AG04449 (cell line): Measurements from ENCODE around the gene FIBCD1.

Source experiments
- CTCF ChIA-PET: fragments of 350-600 bp; formaldehyde crosslinking; extraction: SDS; loops from one replicate; lab custom pipeline; 2021; ENCODE audit warnings: antibody characterized with exemption; lab: Yijun Ruan, JAX
- POLR2A ChIA-PET: fragments of 400-600, 350-600 bp; formaldehyde crosslinking; extraction: SDS; loops from one replicate; lab custom pipeline; 2020; ENCODE audit warnings: antibody characterized with exemption, inconsistent platforms; lab: Yijun Ruan, JAX
- DNase-seq: peaks from one replicate; pipeline ENCODE4 v3.0.0-alpha.2; 2010; ENCODE audit warnings: low read depth, low spot score
- H3K4me3 ChIP-seq: 2 replicates; pipeline ENCODE4 v1.5.1; 2011; ENCODE audit warnings: low read depth, mild to moderate bottlenecking, control low read depth, low read length
- TF ChIP-seq, protein P1 (sequence below): IDR thresholded peaks from one replicate; pipeline ENCODE4 v1.5.1; 2011; ENCODE audit warnings: mild to moderate bottlenecking, moderate library complexity, low read length, control low read depth, inconsistent platforms; ENCODE audit not compliant: insufficient read depth; ENCODE audit errors: missing control alignments

FIBCD1 gene

GRCh38 chr9:130883479-130883878 lies 55.6 kb downstream of the FIBCD1 start:
- no peak for DNase-seq
- TF ChIP-seq, protein P1, sequence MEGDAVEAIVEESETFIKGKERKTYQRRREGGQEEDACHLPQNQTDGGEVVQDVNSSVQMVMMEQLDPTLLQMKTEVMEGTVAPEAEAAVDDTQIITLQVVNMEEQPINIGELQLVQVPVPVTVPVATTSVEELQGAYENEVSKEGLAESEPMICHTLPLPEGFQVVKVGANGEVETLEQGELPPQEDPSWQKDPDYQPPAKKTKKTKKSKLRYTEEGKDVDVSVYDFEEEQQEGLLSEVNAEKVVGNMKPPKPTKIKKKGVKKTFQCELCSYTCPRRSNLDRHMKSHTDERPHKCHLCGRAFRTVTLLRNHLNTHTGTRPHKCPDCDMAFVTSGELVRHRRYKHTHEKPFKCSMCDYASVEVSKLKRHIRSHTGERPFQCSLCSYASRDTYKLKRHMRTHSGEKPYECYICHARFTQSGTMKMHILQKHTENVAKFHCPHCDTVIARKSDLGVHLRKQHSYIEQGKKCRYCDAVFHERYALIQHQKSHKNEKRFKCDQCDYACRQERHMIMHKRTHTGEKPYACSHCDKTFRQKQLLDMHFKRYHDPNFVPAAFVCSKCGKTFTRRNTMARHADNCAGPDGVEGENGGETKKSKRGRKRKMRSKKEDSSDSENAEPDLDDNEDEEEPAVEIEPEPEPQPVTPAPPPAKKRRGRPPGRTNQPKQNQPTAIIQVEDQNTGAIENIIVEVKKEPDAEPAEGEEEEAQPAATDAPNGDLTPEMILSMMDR = no peak
- ChIA-PET POLR2A (no interaction called here), CTCF (interaction anchor here (1.2 to 13.6 kb wide), 5 partner anchors 16 to 177 kb away, joined by 5 to 164 read pairs (median 7); no protein-coding TSS in a partner anchor)
- H3K4me3 ChIP-seq = no peak overlapping the region

DNA sequence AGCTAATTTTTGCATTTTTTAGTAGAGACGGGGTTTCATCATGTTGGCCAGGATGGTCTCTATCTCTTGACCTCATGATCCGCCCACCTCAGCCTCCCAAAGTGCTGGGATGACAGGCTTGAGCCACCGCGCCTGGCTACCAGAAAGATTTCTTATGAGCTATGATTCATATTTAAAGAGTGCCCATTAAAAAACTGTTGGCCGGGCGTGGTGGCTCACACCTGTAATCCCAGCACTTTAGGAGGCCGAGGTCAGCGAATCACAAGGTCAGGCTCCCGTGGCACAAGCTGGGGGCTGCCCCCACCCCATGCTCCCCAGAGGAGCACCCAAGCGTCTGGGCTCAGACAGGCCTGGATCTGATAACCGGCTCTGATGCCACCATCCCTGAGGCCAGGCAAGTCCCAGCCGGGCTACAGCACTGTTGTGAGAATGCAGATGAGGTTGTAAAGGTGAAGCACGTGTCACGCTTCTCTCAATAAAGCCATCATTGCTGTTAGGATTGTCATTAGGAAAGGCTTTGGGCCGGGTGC lies 56.3 kb downstream of the FIBCD1 start:
- ChIA-PET POLR2A (no interaction called here), CTCF (interaction anchor here (1.5 to 13.6 kb wide), 4 partner anchors 15 to 176 kb away, joined by 5 to 164 read pairs (median 6); no protein-coding TSS in a partner anchor)
- no peak overlapping the region for H3K4me3 ChIP-seq
- DNase-seq = no peak
- TF ChIP-seq, protein P1 = no peak

DNA sequence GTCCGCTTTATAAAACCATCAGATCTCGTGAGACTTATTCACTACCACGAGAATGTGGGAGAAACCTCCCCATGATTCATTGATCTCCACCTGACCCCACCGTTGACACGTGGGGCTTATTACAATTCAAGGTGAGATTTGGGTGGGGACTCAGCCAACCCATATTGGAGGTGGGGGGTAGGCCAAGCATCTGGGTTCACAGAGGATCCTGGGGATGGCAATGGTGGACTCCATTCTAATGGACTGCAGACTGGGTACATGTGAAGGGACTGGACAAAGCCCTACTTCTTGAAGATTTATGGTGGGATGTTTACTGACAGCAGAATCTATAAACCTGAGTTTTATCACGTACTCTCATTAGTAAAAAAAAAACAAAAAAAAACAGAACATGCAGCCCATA lies 57.5 kb downstream of the FIBCD1 start:
- ChIA-PET POLR2A (no interaction called here), CTCF (interaction anchor here (1.1 to 13.6 kb wide), 6 partner anchors 14 to 181 kb away, joined by 3 to 164 read pairs (median 6); no protein-coding TSS in a partner anchor)
- TF ChIP-seq, protein P1 = no peak
- H3K4me3 ChIP-seq = no peak overlapping the region
- no peak for DNase-seq

GRCh38 chr9:130880599-130881220 lies 58.3 kb downstream of the FIBCD1 start:
- ChIA-PET POLR2A (no interaction called here), CTCF (interaction anchor here (0.7 to 13.6 kb wide), 9 partner anchors 13 to 180 kb away, joined by 3 to 164 read pairs (median 5); no protein-coding TSS in a partner anchor)
- DNase-seq = no peak
- no peak overlapping the region for H3K4me3 ChIP-seq
- TF ChIP-seq, protein P1 = no peak

DNA sequence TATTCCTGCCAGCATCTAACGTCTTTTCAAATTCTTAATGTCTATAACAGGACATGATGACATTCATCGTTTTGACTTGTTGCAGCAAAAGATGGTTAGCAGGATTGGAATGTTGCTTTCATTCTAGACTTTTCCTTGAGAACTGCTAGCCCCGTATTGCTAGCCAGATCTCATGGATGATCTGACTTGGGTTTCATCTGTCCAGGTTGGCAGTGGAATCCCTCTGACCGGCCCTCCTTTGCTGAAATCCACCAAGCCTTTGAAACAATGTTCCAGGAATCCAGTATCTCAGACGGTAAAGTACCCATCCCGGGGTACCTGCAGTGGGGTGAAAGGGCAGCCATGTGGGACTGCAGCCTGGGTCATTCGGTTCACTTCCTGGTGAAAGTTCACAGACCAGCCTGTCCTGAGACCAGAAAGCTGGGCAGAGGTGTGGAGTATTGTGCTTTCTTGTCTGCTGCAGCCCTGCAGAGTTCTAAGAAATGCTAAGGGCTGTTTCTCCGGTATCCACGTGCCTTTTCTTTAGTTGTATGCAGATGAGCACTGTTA lies 59.1 kb downstream of the FIBCD1 start:
- CTCF ChIA-PET = interaction anchor here (0.7 to 13.6 kb wide), 7 partner anchors 12 to 179 kb away, joined by 3 to 164 read pairs (median 6); no protein-coding TSS in a partner anchor
- H3K4me3 ChIP-seq = no peak overlapping the region
- POLR2A ChIA-PET = no interaction called here
- TF ChIP-seq, protein P1 = no peak
- DNase-seq = no peak

DNA sequence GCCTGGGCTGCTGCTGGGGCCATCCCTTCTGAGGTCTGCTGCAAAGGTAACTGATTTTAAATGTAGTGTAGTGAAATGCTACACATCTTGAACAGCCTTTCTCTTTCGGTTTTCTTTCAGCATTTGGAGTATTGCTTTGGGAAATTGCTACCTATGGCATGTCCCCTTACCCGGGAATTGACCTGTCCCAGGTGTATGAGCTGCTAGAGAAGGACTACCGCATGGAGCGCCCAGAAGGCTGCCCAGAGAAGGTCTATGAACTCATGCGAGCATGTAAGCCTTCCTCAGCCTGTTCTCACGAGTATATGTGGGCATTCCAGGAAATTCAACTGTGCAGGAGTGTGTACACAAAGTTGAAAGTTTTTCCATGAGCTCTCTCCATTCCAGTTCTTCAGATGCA lies 60.8 kb downstream of the FIBCD1 start:
- H3K4me3 ChIP-seq = no peak overlapping the region
- no peak for DNase-seq
- POLR2A ChIA-PET = interaction anchor here (0.6 to 0.7 kb wide), 2 partner anchors 134 to 188 kb away, joined by 3 read pairs; no protein-coding TSS in a partner anchor
- TF ChIP-seq, protein P1 = no peak
- CTCF ChIA-PET = interaction anchor here (0.7 to 13.6 kb wide), 6 partner anchors 8 to 177 kb away, joined by 3 to 164 read pairs (median 6); no protein-coding TSS in a partner anchor
